Measurements from ENCODE around the gene GART.

DNA sequence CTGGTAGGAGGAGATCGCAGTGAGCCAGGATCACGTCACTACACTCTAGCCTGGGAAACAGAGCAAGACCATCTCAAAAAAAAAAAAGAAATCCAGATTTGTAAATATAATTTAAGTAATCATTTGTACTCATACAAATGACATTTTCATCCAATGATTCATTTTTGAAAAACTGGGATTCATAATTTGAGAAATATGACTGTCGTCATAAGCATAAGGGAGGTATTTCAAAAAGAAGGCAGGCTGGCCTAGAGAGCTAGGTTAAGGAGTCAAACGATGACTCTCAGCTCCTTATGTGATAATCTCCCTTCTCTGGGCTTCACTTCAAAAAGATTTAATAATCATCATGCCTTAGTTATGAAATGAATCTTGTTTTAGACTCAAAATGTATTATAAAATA, 2.3 kb downstream of the GART start:
- TF ChIP-seq POLR2AphosphoS5 (IDR thresholded peaks at IDR 0.05; ENCODE audit: borderline replicate concordance, low read depth, low read length) (no peak), EZH2 (IDR thresholded peaks at IDR 0.05) (no peak)
